ENCODE measurements around the gene RBM33.

RBM33 gene

GRCh38 chr7:155800741-155801267, 156.3 kb downstream of the RBM33 start:
- H3K27ac ChIP-seq: no peak overlapping the region
- no peak for DNase-seq (ENCODE audit: low read depth, low spot score)

GRCh38 chr7:155802291-155802690, 157.8 kb downstream of the RBM33 start:
- no peak for DNase-seq (ENCODE audit: low read depth, low spot score)
- H3K27ac ChIP-seq: no peak overlapping the region

- no peak for DNase-seq (ENCODE audit: low read depth, low spot score)
- no peak overlapping the region for H3K27ac ChIP-seq
Measured at GRCh38 chr7:155802906-155803417, 158.5 kb downstream of the RBM33 start.

GRCh38 chr7:155803418-155804376, 159.2 kb downstream of the RBM33 start:
- DNase-seq (ENCODE audit: low read depth, low spot score): no peak
- H3K27ac ChIP-seq: no peak overlapping the region

- no peak overlapping the region for H3K27ac ChIP-seq
- DNase-seq (ENCODE audit: low read depth, low spot score): no peak
Measured at GRCh38 chr7:155804431-155804831, 160.0 kb downstream of the RBM33 start.

GRCh38 chr7:155804897-155805825, 160.7 kb downstream of the RBM33 start:
- DNase-seq (ENCODE audit: low read depth, low spot score): no peak
- no peak overlapping the region for H3K27ac ChIP-seq

GRCh38 chr7:155805826-155806095, 161.3 kb downstream of the RBM33 start:
- no peak for DNase-seq (ENCODE audit: low read depth, low spot score)
- no peak overlapping the region for H3K27ac ChIP-seq

GRCh38 chr7:155806096-155806871, 161.8 kb downstream of the RBM33 start:
- no peak overlapping the region for H3K27ac ChIP-seq
- no peak for DNase-seq (ENCODE audit: low read depth, low spot score)

- no peak overlapping the region for H3K27ac ChIP-seq
- no peak for DNase-seq (ENCODE audit: low read depth, low spot score)
Measured at GRCh38 chr7:155807065-155807671, 162.7 kb downstream of the RBM33 start.

GRCh38 chr7:155807789-155808548, 163.5 kb downstream of the RBM33 start:
- H3K27ac ChIP-seq: no peak overlapping the region
- DNase-seq (ENCODE audit: low read depth, low spot score): no peak

- H3K27ac ChIP-seq: no peak overlapping the region
- no peak for DNase-seq (ENCODE audit: low read depth, low spot score)
Measured at GRCh38 chr7:155808549-155809331, 164.3 kb downstream of the RBM33 start.

- no peak for DNase-seq (ENCODE audit: low read depth, low spot score)
- no peak overlapping the region for H3K27ac ChIP-seq
Measured at GRCh38 chr7:155809332-155809946, 165.0 kb downstream of the RBM33 start.

- no peak for DNase-seq (ENCODE audit: low read depth, low spot score)
- no peak overlapping the region for H3K27ac ChIP-seq
Measured at GRCh38 chr7:155809947-155810769, 165.7 kb downstream of the RBM33 start.

GRCh38 chr7:155810770-155811559, 166.5 kb downstream of the RBM33 start:
- DNase-seq (ENCODE audit: low read depth, low spot score): no peak
- H3K27ac ChIP-seq: no peak overlapping the region

- H3K27ac ChIP-seq: no peak overlapping the region
- DNase-seq (ENCODE audit: low read depth, low spot score): no peak
Measured at GRCh38 chr7:155811560-155811894, 167.1 kb downstream of the RBM33 start.

Data from epithelial cell of prostate (primary cell).